ENCODE data around the gene ACSL1.

Gene ACSL1

GRCh38 chr4:184810720-184811119 is 15.0 kb downstream of the ACSL1 start:
- DNase-seq, result no peak

- no peak for DNase-seq
Observed at GRCh38 chr4:184808713-184809050, 17.1 kb downstream of the ACSL1 start.

- no peak for DNase-seq
Observed at GRCh38 chr4:184807797-184808712, 17.7 kb downstream of the ACSL1 start.

- no peak for DNase-seq
Observed at GRCh38 chr4:184807256-184807655, 18.5 kb downstream of the ACSL1 start.

GRCh38 chr4:184806711-184807110 is 19.1 kb downstream of the ACSL1 start:
- DNase-seq, result no peak

GRCh38 chr4:184806229-184806550 is 19.6 kb downstream of the ACSL1 start:
- DNase-seq, result no peak

GRCh38 chr4:184805462-184806228 is 20.1 kb downstream of the ACSL1 start:
- no peak for DNase-seq

GRCh38 chr4:184804621-184805020 is 21.1 kb downstream of the ACSL1 start:
- no peak for DNase-seq

GRCh38 chr4:184803874-184804273 is 21.9 kb downstream of the ACSL1 start:
- no peak for DNase-seq

GRCh38 chr4:184803133-184803532 is 22.6 kb downstream of the ACSL1 start:
- DNase-seq, result no peak

GRCh38 chr4:184802697-184803015 is 23.1 kb downstream of the ACSL1 start:
- no peak for DNase-seq

GRCh38 chr4:184801781-184802696 is 23.7 kb downstream of the ACSL1 start:
- no peak for DNase-seq

GRCh38 chr4:184798504-184798903 is 27.3 kb downstream of the ACSL1 start:
- no peak for DNase-seq

GRCh38 chr4:184796906-184797305 is 28.9 kb downstream of the ACSL1 start:
- DNase-seq, result no peak

- DNase-seq, result no peak
Observed at GRCh38 chr4:184795214-184795844, 30.4 kb downstream of the ACSL1 start.

GRCh38 chr4:184794470-184794869 is 31.3 kb downstream of the ACSL1 start:
- DNase-seq, result no peak

- DNase-seq, result no peak
Observed at GRCh38 chr4:184793735-184794355, 31.9 kb downstream of the ACSL1 start.

- DNase-seq, result peak; percentile 73
Observed at GRCh38 chr4:184792950-184793555, 32.7 kb downstream of the ACSL1 start.

- no peak for DNase-seq
Observed at GRCh38 chr4:184792334-184792733, 33.4 kb downstream of the ACSL1 start.

- no peak for DNase-seq
Observed at GRCh38 chr4:184790826-184791225, 34.9 kb downstream of the ACSL1 start.

GRCh38 chr4:184787766-184788503 is 37.8 kb downstream of the ACSL1 start:
- DNase-seq, result no peak
